Hippocampal formation (tissue), 2 donors: ENCODE data around the gene GPR157.

ENCODE experiments used
- DNase-seq, 2 donors: peaks; one replicate each; lab custom pipeline; 2025; lab: John Stamatoyannopoulos, UW

GPR157 gene

DNA sequence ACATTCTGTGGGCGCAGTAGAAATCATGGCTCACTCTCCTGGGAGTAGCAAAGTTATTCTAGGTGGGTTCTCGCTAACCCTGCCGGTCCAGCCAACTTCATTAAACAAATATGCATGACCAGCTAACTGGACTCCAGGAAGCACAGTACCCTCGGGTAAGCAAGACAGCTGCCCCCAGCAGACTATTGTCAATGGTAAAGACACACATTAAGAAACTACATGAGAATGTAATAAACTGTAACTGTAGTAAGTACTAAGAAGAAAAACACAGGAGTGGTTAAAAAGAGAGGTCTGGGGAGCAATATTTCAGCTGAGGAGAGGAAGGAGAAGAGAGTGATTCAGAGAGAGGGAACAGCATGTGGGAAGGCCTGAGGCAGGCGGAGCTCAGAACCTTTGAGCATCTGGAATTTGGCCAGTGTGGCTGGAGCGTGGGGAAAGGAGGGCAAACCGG is 66.9 kb downstream of the GPR157 start:
- DNase-seq = no peak

- no peak for DNase-seq
These were observed 67.5 kb downstream of the GPR157 start for GRCh38 chr1:9061252-9061960.

GRCh38 chr1:9059891-9060744 is 68.8 kb downstream of the GPR157 start:
- no peak for DNase-seq

DNA sequence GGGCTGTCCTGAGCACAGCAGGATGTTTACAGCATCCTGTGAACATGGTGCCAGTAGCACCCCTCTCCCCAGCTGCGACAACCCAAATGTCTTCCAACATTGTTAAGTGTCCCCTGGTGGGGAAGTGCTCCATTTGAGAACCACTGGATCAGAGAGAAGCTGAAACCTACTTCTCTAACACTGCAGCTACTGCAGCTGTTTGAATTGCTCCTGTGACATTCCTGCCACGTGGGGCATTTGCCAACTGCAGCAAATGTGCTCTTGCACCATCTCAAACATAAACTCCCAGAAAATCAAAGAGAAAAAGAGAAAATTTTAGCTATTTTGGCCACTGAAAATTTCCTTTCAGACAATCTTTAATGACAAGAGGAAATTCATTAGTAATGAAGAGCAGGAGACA is 70.4 kb downstream of the GPR157 start:
- no peak for DNase-seq

- DNase-seq = no peak
These were observed 71.1 kb downstream of the GPR157 start for GRCh38 chr1:9057851-9058250.

DNA sequence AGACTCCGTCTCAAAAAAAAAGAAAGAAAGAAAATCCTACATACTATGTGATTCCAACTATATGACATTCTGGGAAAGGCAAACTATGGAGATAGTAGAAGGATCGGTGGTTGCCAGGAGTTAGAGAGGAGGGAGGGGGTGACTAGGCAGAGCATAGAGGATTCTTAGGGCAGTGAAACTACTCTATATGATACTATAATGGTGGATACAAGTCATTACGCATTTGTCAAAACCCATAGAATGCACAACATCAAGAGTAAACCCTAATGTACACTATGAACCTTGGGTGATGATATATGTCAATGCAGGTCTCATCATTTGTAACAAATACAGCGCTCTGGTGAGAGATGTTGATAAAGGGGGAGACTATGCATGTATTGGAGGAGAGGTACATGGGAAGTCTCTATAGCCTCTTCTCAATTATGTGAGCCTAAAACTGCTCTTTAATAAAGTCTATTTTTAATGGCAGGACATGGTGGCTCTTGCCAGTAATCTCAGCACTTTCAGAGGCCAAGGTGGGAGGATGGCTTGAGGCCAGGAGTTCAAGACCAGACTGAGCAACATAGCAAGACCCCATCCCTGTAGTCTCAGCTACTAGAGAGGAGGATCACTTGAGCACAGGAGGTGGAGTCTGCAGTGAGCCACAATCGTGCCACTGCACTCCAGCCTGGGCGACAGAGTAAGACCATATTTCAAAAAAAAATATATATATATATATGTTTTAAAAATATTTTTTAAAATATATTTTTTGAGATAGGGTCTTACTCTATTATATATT is 76.4 kb downstream of the GPR157 start:
- no peak for DNase-seq

DNA sequence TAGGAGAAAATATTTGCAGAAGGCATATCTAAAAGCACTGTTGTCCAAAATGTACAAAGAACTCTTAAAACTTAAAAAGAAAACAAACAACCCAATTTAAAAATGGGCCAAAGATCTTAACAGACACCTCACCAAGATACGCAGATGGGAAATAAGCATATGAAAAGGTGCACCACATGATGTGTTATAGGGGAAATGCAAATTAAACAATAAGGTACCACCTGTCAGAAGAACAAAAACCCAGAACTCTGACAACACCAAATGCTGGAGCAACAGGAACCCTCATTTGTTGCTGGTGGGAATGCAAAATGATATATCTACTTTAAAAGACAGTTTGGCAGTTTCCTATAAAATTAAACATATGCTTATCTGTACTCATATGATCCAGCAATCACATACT is 77.5 kb downstream of the GPR157 start:
- DNase-seq = no peak

- DNase-seq = no peak
These were observed 78.1 kb downstream of the GPR157 start for GRCh38 chr1:9050803-9051202.
